Body of pancreas (tissue), 4 donors: ENCODE data around the gene FLOT2. TPM values are rescaled to one million over a fixed set of nuclear protein-coding genes. Genes with fewer than 3 reads are reported as not detected.
A peak's percentile ranks its signal among the peaks of the same experiment; 100 is the strongest.

Experiments
- ATAC-seq: fragments of 150-250 bp; one replicate; pipeline ENCODE4 v1.9.1; 2016
- DNase-seq, 4 donors: peaks; one replicate each; pipeline ENCODE4 v3.0.0-alpha.2; 2019
- H3K27ac ChIP-seq, 4 donors: fragments of 200-600 bp; sonication (generic); 1 replicate in 3 of 4; 2 replicates in 1 of 4; pipeline versions ENCODE4 v1.5.1 to v1.6.1; 2016 to 2019; ENCODE audit warnings: mild to moderate bottlenecking in 1 of 4, mixed read lengths in 1 of 4, moderate library complexity in 1 of 4
- H3K27me3 ChIP-seq, 2 donors: fragments of 200-600 bp; sonication (generic); one replicate each; pipeline ENCODE4 v1.6.0; 2016; ENCODE audit warnings: mild to moderate bottlenecking in 1 of 2
- H3K36me3 ChIP-seq, 2 donors: fragments of 200-600 bp; sonication (generic); replicated peaks in 1 of 2; 2 replicates each; pipeline ENCODE4 v1.5.1; 2016; ENCODE audit warnings: low read depth in 2 of 2; ENCODE audit not compliant: insufficient read depth in 1 of 2
- H3K4me1 ChIP-seq: fragments of 200-600 bp; sonication (generic); one replicate; pipeline ENCODE4 v1.6.0; 2016
- H3K4me3 ChIP-seq, 2 donors: fragments of 200-600 bp; sonication (generic); 1 replicate in 1 of 2; 2 replicates in 1 of 2; pipeline ENCODE4 v1.5.1; 2016 to 2019
- H3K9me3 ChIP-seq, 3 donors: fragments of 200-600 bp; sonication (generic); 1 replicate in 2 of 3; 2 replicates in 1 of 3; pipeline ENCODE4 v1.5.1; 2016
- POLR2A ChIP-seq, 3 donors: fragments of 450-650 bp; IDR thresholded peaks; one replicate each; pipeline ENCODE4 v1.6.1; 2016; ENCODE audit warnings: antibody characterized with exemption in 3 of 3, mild to moderate bottlenecking in 2 of 3
- WGBS, 2 donors: methylation state at CpG; one replicate each; pipeline ENCODE4 v1.1.5; 2017; 5-methylcytosine and 5-hydroxymethylcytosine counted together
- intact Hi-C: fragments of 100-400 bp; cut with DNase I; formaldehyde crosslinking; loops from one replicate; pipeline ENCODE4 v1.15.1; 2023
- total RNA-seq, 2 donors: library from RNA; depleted of rRNA; stranded (reverse); fragments of >200 nt; gene quantifications; one replicate each; pipeline ENCODE4 v1.1.0, GENCODE V29; 2016
- TF ChIP-seq, protein P1 (sequence below), 7 experiments: fragments of 450-650 bp in 4 of 7; fragments of 200-600 bp in 3 of 7; sonication (generic) in 3 of 7; IDR thresholded peaks; one replicate each; pipeline ENCODE4 v1.5.1; 2016 to 2019; ENCODE audit warnings: antibody characterized with exemption in 7 of 7

The FLOT2 gene
- total RNA-seq, 2 donors from 2014 or later: 26.0 to 32.4 TPM

DNA sequence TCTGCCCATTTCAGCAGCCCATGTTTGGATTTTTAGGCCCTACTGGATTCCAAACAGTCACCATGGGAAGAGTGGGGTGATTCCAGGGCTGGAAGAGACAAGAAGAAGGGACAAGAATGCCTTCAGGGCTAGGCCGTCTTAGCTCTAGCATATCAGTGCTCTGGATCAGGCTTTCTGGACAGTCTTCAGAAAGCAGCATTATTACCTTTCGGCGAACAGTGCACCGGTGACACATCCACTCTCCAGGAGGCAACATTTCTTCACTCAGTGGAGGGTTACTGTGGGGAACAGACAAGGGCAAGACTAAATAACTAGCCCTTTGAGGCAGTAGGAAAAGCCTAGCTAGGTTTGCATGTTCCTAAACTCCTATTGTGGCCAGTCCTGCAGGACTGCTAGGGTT lies 29.3 kb upstream of the FLOT2 start:
- no peak overlapping the region for H3K4me3 ChIP-seq
- no peak for ATAC-seq
- H3K4me1 ChIP-seq: peaks cover 5% of the 10 kb centered on the region
- peaks cover 0 to 9% of the 10 kb centered on the region in 2 donors for H3K36me3 ChIP-seq
- H3K27me3 ChIP-seq: no peaks in the 10 kb centered on the region
- 89 to 98% methylated on average over 4 of the region's 4 CpGs for WGBS, 2 donors
- intact Hi-C loops: no loop called here
- H3K27ac ChIP-seq: peak overlapping the region in 1 of 4 donors; percentile 58
- TF ChIP-seq, protein P1, sequence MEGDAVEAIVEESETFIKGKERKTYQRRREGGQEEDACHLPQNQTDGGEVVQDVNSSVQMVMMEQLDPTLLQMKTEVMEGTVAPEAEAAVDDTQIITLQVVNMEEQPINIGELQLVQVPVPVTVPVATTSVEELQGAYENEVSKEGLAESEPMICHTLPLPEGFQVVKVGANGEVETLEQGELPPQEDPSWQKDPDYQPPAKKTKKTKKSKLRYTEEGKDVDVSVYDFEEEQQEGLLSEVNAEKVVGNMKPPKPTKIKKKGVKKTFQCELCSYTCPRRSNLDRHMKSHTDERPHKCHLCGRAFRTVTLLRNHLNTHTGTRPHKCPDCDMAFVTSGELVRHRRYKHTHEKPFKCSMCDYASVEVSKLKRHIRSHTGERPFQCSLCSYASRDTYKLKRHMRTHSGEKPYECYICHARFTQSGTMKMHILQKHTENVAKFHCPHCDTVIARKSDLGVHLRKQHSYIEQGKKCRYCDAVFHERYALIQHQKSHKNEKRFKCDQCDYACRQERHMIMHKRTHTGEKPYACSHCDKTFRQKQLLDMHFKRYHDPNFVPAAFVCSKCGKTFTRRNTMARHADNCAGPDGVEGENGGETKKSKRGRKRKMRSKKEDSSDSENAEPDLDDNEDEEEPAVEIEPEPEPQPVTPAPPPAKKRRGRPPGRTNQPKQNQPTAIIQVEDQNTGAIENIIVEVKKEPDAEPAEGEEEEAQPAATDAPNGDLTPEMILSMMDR (IDR thresholded peaks at IDR 0.05): no peak
- TF ChIP-seq POLR2A (IDR thresholded peaks at IDR 0.05): no peak
- H3K9me3 ChIP-seq: no peaks in the 10 kb centered on the region
- DNase-seq: no peak

DNA sequence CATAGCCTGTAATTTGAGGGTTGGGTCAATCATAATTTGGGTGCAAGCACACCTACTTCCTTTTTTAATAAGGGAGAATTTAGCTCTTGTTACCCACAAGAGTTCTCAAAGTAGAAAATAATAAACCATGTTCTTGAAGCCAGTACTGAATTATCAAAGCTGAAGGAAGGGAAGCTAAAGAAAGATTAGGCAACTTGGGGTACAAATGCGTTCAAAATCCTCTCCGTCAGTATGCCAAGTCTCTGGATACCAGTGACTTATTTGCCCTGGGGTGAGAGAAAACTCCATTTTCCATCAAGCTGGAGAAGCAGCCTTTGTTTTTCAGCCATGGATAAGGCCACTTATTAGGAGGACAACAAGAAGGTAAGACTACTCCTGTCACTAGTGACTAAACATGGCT lies 28.8 kb upstream of the FLOT2 start:
- no peak overlapping the region for H3K4me3 ChIP-seq
- H3K27ac ChIP-seq: peak overlapping the region in 1 of 4 donors; percentile 58
- ATAC-seq: no peak
- intact Hi-C loops: no loop called here
- peaks cover 0 to 12% of the 10 kb centered on the region in 2 donors for H3K36me3 ChIP-seq
- no peaks in the 10 kb centered on the region for H3K27me3 ChIP-seq
- TF ChIP-seq, protein P1 (IDR thresholded peaks at IDR 0.05): no peak
- TF ChIP-seq POLR2A (IDR thresholded peaks at IDR 0.05): no peak
- no peaks in the 10 kb centered on the region for H3K9me3 ChIP-seq
- 86 to 90% methylated on average over 2 of the region's 2 CpGs for WGBS, 2 donors
- DNase-seq: no peak
- H3K4me1 ChIP-seq: peaks cover 5% of the 10 kb centered on the region

DNA sequence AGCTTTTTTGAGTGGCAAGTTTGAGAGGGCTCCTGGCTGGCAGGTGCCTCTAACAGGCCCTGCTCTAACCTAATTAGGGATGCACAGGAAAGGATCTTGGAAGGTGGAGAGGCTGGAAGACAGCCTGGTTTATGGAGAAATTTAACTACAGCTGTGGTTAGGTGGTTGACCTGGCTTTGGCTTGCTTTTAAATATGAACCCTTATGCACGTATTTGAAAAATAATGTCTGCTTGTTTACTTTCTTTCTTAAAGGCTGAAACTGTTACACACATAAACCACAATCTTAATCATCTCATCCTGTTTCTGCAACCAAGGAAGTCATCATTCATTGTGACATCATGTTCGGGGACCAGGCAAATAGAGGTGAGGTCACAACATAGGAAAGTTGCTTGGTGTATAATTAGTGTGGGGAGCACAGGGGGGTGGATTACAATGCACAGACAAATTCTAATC lies 28.4 kb upstream of the FLOT2 start:
- Histone ChIP-seq H3K27me3 (no peaks in the 10 kb centered on the region), H3K4me3 (no peak overlapping the region), H3K36me3 (peaks cover 0 to 14% of the 10 kb centered on the region in 2 donors), H3K9me3 (no peaks in the 10 kb centered on the region), H3K4me1 (peaks cover 5% of the 10 kb centered on the region), H3K27ac (peak overlapping the region in 2 of 4 donors; percentile 25 to 58)
- TF ChIP-seq POLR2A (IDR thresholded peaks at IDR 0.05): no peak
- intact Hi-C loops: no loop called here
- 34 to 56% methylated on average over 2 of the region's 2 CpGs for WGBS, 2 donors
- DNase-seq: peak in 1 of 4 donors; percentile 33
- ATAC-seq: no peak

DNA sequence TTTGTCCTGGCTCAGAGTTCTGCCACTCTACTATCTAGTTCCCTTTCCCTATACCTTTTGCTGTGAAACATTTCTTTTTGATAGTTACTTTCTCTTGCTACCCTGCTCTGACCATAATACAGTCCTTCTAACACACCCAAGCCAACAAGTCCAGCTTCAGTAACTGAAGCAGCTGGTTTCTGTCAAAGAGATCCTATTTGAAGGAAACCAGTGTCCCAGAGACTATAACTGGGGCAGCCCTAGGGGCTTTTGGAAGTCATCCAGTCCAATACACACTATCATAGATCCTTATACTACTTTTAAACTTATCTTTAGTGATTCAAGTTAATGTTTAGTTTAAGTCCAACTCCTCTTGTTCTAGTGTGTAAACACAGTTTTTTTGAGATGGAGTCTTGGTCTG lies 22.7 kb upstream of the FLOT2 start:
- no peak for ATAC-seq
- intact Hi-C loops: no loop called here
- DNase-seq: no peak
- Histone ChIP-seq H3K4me3 (no peak overlapping the region), H3K36me3 (peaks cover 4 to 43% of the 10 kb centered on the region in 2 donors), H3K27me3 (no peaks in the 10 kb centered on the region), H3K27ac (no peak overlapping the region), H3K9me3 (no peaks in the 10 kb centered on the region), H3K4me1 (no peaks in the 10 kb centered on the region)
- TF ChIP-seq, protein P1 (IDR thresholded peaks at IDR 0.05): no peak
- TF ChIP-seq POLR2A (IDR thresholded peaks at IDR 0.05): no peak

DNA sequence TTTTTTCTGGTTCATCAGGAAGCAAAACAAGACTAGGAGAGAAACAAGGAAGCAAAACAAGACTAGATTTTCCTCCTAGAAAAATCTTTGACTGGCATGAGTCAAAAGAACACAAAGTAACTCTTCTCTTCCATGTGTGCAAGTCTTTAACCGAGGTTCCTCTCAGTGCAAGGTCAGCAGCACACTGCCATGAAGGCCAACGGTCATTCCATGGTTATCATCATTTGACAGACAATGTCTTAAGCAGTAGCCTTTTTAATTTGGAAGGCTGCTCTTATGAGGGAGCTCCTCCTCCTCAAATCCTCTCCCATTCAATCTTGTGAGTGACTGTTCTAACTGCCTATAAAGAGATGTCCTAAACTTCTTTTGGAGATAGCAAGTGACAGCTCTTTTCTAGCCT lies 20.8 kb upstream of the FLOT2 start:
- 51 to 52% methylated on average over 2 of the region's 2 CpGs for WGBS, 2 donors
- intact Hi-C loops: no loop called here

More for the DNA sequence above, 20.8 kb upstream of the FLOT2 start:
- H3K27me3 ChIP-seq: no peaks in the 10 kb centered on the region
- TF ChIP-seq, protein P1 (IDR thresholded peaks at IDR 0.05): no peak
- no peak for TF ChIP-seq POLR2A (IDR thresholded peaks at IDR 0.05)
- H3K36me3 ChIP-seq: peaks cover 12 to 46% of the 10 kb centered on the region in 2 donors
- no peak for ATAC-seq
- H3K4me3 ChIP-seq: no peak overlapping the region
- H3K9me3 ChIP-seq: no peaks in the 10 kb centered on the region
- no peaks in the 10 kb centered on the region for H3K4me1 ChIP-seq
- no peak for DNase-seq
- no peak overlapping the region for H3K27ac ChIP-seq
